Smooth muscle cell (in vitro differentiated cells): ENCODE results near the gene SKI. TPM values are rescaled to one million over a fixed set of nuclear protein-coding genes. Genes with fewer than 3 reads are reported as not detected.

ENCODE experiments used
- DNase-seq: peaks from one replicate; lab custom pipeline; 2025; ENCODE audit not compliant: unreplicated experiment; lab: John Stamatoyannopoulos, UW
- H2AFZ ChIP-seq: fragments of 200-600 bp; sonication (generic); 2 replicates; pipeline ENCODE4 v1.6.0; 2016; ENCODE audit warnings: antibody characterized with exemption, low read depth, mild to moderate bottlenecking
- H3F3A ChIP-seq: fragments of 200-600 bp; sonication (generic); 2 replicates; pipeline ENCODE4 v1.6.0; 2017; ENCODE audit warnings: antibody characterized with exemption, low read depth
- H3K27ac ChIP-seq: fragments of 200-600 bp; sonication (generic); 2 replicates; pipeline ENCODE4 v1.5.1; 2016; ENCODE audit warnings: low read depth, mild to moderate bottlenecking
- H3K27me3 ChIP-seq: fragments of 200-600 bp; sonication (generic); 2 replicates; pipeline ENCODE4 v1.6.1; 2016; ENCODE audit warnings: low read depth, mild to moderate bottlenecking
- H3K36me3 ChIP-seq: fragments of 200-600 bp; sonication (generic); 2 replicates; pipeline ENCODE4 v1.5.1; 2016; ENCODE audit warnings: low read depth
- H3K4me1 ChIP-seq: fragments of 200-600 bp; sonication (generic); 2 replicates; pipeline ENCODE4 v1.5.1; 2016; ENCODE audit warnings: low read depth
- H3K4me2 ChIP-seq: fragments of 200-600 bp; sonication (generic); 2 replicates; pipeline ENCODE4 v1.6.0; 2016; ENCODE audit warnings: mild to moderate bottlenecking
- H3K4me3 ChIP-seq: fragments of 200-600 bp; sonication (generic); 2 replicates; pipeline ENCODE4 v1.5.1; 2016; ENCODE audit warnings: mild to moderate bottlenecking
- H3K79me2 ChIP-seq: fragments of 200-600 bp; sonication (generic); 2 replicates; pipeline ENCODE4 v1.6.0; 2016; ENCODE audit warnings: low read depth, mild to moderate bottlenecking
- H3K9ac ChIP-seq: fragments of 200-600 bp; sonication (generic); 2 replicates; pipeline ENCODE4 v1.6.0; 2016; ENCODE audit warnings: low read depth
- H3K9me3 ChIP-seq: fragments of 200-600 bp; sonication (generic); replicated peaks from 2 replicates; pipeline ENCODE4 v1.5.1; 2016; ENCODE audit warnings: low read depth
- H4K20me1 ChIP-seq: fragments of 200-600 bp; sonication (generic); 2 replicates; pipeline ENCODE4 v1.6.0; 2016; ENCODE audit warnings: low read depth
- WGBS: methylation state at CpG from one replicate; pipeline ENCODE4 v1.1.7; 2016; ENCODE audit warnings: low lambda C conversion rate; 5-methylcytosine and 5-hydroxymethylcytosine counted together
- polyA plus RNA-seq: library from polyadenylated mRNA; unstranded; fragments of >200 nt; fragmentation: Nextera tagmentation; extraction: Ambion mirVana; gene quantifications from 2 replicates; pipeline ENCODE4 v1.2.1, GENCODE V29; 2016
- total RNA-seq: library from RNA; depleted of rRNA; stranded (reverse); fragments of >200 nt; gene quantifications from 2 replicates; pipeline ENCODE4 v1.2.3, GENCODE V29; 2014
- TF ChIP-seq, protein P1 (sequence below): fragments of 200-600 bp; sonication (generic); IDR thresholded peaks from 2 replicates; pipeline ENCODE4 v1.5.1; 2017; ENCODE audit warnings: borderline replicate concordance, mild to moderate bottlenecking, antibody characterized with exemption; ENCODE audit not compliant: insufficient read depth, poor library complexity, severe bottlenecking

Gene SKI
- total and polyA plus RNA-seq, 2 experiments from 2014 or later: 4.2 to 19.6 TPM

DNA sequence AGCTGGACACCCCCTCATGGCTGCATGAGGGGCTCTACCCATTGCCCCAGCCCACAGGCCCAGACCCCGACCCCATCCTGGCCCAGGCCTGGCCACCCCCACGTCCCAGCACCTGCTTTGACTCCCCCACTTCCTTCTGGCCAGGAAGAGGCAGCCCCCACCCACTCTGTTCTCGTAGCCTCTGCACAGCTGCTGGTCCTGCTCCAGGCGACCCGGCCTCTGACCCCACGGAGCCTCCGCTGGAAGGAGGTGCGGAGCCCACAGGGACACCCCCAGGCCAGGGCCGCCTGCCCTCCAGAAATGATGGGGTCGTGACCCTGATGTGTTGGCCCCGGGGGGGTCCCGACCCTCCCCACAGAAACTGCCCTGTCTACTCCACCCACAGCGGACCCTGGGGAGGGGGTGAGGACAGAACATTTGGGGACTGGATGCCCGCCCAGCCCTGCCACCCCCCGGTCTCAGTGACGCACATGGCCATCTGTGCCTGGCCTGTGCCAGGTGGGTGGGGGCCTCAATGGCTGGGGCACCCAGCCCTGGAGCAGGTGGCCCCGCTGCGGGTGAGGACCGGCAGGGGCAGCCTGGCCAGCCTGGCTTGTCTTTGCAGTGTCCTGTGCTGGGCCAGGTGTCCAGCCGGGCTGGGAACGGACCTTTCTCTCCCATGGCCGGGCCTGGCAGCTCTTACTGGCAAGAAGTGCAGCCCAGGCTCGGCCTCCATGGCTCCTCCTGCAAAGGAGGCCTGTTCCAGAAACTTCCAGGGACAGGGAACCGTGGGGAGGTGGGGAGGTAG is 84.6 kb downstream of the SKI start:
- WGBS: 93% methylated on average over 21 of the region's 24 CpGs
- no peaks in the 10 kb centered on the region for H3K27me3 ChIP-seq
- H3K36me3 ChIP-seq: peaks cover 4% of the 10 kb centered on the region
- no peak overlapping the region for H3K4me3 ChIP-seq
- no peaks in the 10 kb centered on the region for H3K9me3 ChIP-seq
- no peak overlapping the region for H3K4me2 ChIP-seq
- no peak overlapping the region for H3K9ac ChIP-seq
- DNase-seq: no peak
- no peak overlapping the region for H2AFZ ChIP-seq
- H3K79me2 ChIP-seq: peaks cover 3% of the 10 kb centered on the region
- H3F3A ChIP-seq: peaks cover 14% of the 10 kb centered on the region
- TF ChIP-seq, protein P1, sequence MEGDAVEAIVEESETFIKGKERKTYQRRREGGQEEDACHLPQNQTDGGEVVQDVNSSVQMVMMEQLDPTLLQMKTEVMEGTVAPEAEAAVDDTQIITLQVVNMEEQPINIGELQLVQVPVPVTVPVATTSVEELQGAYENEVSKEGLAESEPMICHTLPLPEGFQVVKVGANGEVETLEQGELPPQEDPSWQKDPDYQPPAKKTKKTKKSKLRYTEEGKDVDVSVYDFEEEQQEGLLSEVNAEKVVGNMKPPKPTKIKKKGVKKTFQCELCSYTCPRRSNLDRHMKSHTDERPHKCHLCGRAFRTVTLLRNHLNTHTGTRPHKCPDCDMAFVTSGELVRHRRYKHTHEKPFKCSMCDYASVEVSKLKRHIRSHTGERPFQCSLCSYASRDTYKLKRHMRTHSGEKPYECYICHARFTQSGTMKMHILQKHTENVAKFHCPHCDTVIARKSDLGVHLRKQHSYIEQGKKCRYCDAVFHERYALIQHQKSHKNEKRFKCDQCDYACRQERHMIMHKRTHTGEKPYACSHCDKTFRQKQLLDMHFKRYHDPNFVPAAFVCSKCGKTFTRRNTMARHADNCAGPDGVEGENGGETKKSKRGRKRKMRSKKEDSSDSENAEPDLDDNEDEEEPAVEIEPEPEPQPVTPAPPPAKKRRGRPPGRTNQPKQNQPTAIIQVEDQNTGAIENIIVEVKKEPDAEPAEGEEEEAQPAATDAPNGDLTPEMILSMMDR: no peak
- H3K4me1 ChIP-seq: peaks cover 37% of the 10 kb centered on the region
- H4K20me1 ChIP-seq: no peaks in the 10 kb centered on the region
- H3K27ac ChIP-seq: peak overlapping the region; percentile 11

GRCh38 chr1:2313651-2314261 is 85.6 kb downstream of the SKI start:
- Histone ChIP-seq H3K27ac (peak overlapping the region; percentile 91), H3K79me2 (peaks cover 3% of the 10 kb centered on the region), H3F3A (peaks cover 16% of the 10 kb centered on the region), H3K9me3 (no peaks in the 10 kb centered on the region), H4K20me1 (no peaks in the 10 kb centered on the region), H3K4me1 (peaks cover 37% of the 10 kb centered on the region), H2AFZ (no peak overlapping the region), H3K4me3 (peak overlapping the region; percentile 61), H3K36me3 (no peaks in the 10 kb centered on the region), H3K4me2 (peak overlapping the region; percentile 97), H3K27me3 (no peaks in the 10 kb centered on the region), H3K9ac (peak overlapping the region; percentile 89)
- DNase-seq: no peak
- TF ChIP-seq, protein P1: no peak
- 46% methylated on average over 18 of the region's 18 CpGs for WGBS

DNA sequence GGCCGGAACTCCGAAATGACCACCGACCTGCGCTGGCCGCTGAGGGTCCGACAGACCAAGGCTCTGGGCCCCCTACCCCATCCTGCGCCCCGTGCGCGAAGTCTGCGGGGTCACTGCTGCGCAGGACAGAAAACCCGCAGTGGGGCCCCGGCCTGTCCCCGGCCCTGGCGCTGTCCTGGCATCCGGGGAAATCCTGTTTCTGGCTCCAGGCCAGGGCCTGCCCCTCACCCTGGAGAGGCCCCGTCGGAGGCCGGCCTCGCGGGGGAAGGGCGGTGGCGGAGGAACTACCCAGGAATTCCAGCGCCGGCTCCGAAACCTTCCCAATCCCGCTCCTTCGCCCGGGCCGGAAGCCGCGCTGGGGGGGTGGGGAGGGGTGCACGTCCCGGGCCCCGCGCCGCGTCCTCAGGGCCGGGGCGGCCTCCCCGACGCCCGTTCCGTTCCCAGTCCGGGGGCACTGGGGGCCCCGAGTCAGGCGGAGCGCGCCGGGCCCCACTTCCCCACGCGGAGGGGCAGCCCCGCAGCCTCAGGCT is 86.2 kb downstream of the SKI start:
- peak; percentile 80 for DNase-seq
- Histone ChIP-seq H3K9ac (peak overlapping the region; percentile 89), H3K27ac (peak overlapping the region; percentile 91), H3K79me2 (peaks cover 3% of the 10 kb centered on the region), H3K4me2 (peak overlapping the region; percentile 97), H3F3A (peaks cover 19% of the 10 kb centered on the region), H4K20me1 (no peaks in the 10 kb centered on the region), H3K4me1 (peaks cover 37% of the 10 kb centered on the region), H3K9me3 (no peaks in the 10 kb centered on the region), H2AFZ (no peak overlapping the region), H3K36me3 (no peaks in the 10 kb centered on the region), H3K4me3 (peak overlapping the region; percentile 61), H3K27me3 (no peaks in the 10 kb centered on the region)
- TF ChIP-seq, protein P1: no peak
- WGBS: 4% methylated on average over 40 of the region's 54 CpGs
